GM12878 (cell line): ENCODE data around the gene KRTAP10-1.

Experiments
- CTCF ChIP-seq, 3 experiments: IDR thresholded peaks in 2 of 3; conservative IDR thresholded peaks in 1 of 3; 2 replicates each; pipeline ENCODE4 v1.5.1; 2011; ENCODE audit warnings: low read depth in 3 of 3, low read length in 3 of 3, mild to moderate bottlenecking in 3 of 3, control low read depth in 2 of 3, moderate library complexity in 2 of 3, inconsistent platforms in 1 of 3, mixed read lengths in 1 of 3; ENCODE audit not compliant: control insufficient read depth in 2 of 3, insufficient read depth in 1 of 3; ENCODE audit errors: extremely low read depth in 1 of 3
- FOS ChIP-seq: IDR thresholded peaks from 3 replicates; pipeline ENCODE4 v1.6.1; 2011; ENCODE audit warnings: borderline replicate concordance; ENCODE audit not compliant: insufficient read length; ENCODE audit errors: extremely low read depth

GRCh38 chr21:44526096-44526997 lies 13.6 kb downstream of the KRTAP10-1 start:
- TF ChIP-seq FOS (no peak), CTCF (IDR thresholded peaks at IDR 0.05 in 2 of 3, conservative IDR thresholded peaks at IDR 0.05 in 1 of 3; ENCODE audit: control insufficient read depth in 2 of 3, extremely low read depth in 1 of 3, insufficient read depth in 1 of 3, low read depth in 3 of 3, low read length in 3 of 3) (no peak)
